KBM-7 (cell line): ENCODE data around the gene RBMXL2.

Experiments used
- DNase-seq: peaks from one replicate; pipeline ENCODE4 v3.0.0-alpha.2; 2015
- in situ Hi-C: fragments of 300-500 bp; cut with MboI; formaldehyde crosslinking; loops from 2 replicates; pipeline ENCODE4 v1.14.3; 2020; ENCODE audit warnings: low sequenced_read_pairs, low pct_unique_long_range_greater_than_20kb, mixed read lengths

The RBMXL2 gene

DNA sequence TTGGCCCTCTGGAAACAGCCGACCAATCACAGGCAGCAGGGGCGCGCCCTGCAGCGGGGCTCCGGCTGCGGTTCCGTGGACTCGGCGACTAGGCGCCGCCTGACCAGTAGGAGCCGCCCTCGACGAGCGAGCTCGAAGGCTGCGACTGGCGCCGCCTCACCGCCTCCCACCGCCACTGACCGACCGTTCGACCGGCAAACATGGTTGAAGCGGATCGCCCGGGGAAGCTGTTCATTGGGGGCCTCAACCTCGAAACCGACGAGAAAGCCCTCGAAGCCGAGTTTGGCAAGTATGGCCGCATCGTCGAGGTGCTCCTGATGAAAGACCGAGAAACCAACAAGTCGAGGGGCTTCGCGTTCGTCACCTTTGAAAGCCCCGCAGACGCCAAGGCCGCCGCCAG lies at the start of gene RBMXL2:
RBMXL2 (plus strand) TSS at position 78 of the 400 bp plus-strand sequence; CDS start at position 201, 123 bp downstream.
- DNase-seq, result no peak
- in situ Hi-C loops, result no loop called here

DNA sequence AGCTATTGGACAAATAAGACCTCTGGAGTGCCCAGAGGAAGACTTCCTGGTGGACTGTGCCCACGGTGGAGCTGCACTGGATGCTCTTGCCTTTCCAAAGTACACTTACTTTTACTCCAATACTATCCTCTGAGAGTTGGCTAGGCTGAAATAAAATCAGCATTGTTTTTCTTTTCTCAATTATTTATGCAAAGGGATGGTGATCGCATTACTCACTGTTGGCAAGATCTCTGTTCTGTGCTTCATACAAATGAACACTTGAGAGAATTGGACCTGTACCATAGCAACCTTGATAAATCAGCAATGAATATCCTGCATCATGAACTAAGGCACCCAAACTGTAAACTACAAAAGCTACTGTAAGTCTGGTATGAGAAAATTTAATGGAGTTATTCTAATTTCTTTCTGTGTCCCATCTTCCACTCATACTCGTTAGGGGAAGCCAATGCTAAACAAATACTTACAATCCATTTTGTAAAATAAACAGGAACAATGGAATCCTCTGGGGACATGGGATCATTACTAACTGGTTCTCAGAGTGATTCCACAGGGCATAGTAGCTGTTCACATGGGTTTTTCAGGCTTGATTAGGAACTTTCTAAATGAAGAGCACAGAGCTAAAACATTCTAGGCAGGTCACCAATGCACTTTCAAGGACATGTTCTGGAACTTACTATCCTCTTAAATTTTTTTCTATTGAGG lies 42.2 kb upstream of the RBMXL2 start:
- DNase-seq, result no peak
- in situ Hi-C loops, result no loop called here

DNA sequence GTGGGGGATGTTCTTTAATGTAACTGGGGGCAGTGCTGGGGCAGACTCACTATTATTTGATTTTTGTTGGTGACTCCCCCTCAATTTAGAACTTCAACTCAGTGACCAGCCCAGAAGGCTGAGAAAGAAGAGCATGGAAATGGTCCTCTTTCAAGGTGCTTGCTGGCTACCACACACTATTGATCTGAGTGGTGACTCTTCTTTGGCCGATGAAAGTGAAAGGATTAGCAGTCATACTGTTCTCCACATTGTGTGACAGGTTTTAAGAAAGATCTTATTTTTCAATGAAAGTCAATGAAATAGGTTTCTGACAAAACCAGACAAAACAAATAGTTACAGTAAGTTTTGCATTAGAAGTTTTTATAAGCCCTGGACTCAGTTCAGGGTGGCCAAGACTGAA lies 38.6 kb upstream of the RBMXL2 start:
- DNase-seq, result no peak
- in situ Hi-C loops, result no loop called here

DNA sequence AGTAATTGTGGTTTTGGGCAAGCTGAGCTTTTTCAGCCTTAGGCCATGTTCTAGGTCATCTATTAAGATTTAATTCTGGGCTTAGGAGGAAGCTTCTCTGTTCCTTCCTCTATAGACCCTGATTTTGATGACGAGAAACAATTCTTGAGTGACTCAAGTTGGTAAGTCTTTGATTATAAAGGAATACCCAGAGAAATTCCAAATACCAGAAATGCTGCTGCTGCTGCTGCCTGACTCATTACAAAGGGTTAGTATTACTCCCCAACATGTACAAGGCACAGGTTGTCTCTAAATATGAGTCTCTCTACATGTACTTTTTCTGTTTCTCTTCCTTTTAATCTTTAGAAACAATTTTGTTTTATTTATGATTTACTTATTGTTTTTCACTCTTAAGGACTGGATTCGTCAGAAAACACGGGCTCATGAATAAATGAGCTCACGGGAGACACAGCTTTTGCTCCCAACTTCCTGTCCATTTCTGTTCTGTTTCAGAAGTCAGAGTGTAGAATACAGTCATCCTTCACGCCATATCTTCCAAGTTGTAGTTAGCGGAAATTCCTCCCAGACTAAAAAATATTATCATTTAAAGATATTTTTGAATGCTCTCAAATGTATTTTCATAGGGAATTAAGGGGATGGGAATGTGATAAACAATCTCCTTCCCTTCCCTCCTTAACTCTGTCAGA lies 31.8 kb upstream of the RBMXL2 start:
- no peak for DNase-seq
- in situ Hi-C loops, result no loop called here

DNA sequence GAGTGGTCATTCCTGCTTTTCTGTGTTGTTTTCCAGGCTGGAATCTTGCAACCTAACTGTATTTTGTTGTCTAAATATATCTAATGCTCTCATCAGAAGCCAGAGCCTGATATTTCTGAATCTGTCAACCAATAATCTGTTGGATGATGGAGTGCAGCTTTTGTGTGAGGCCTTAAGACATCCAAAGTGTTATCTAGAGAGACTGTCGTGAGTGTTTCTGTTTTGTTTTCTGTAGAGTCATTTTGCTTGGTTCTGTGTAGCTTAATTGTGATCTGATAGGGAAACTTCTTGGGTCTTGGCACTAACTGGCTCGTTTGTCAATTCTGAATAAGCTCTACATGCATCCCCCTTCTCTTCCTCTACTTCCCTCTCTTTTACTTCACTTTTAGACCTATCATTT lies 31.2 kb upstream of the RBMXL2 start:
- DNase-seq, result no peak
- in situ Hi-C loops, result no loop called here

DNA sequence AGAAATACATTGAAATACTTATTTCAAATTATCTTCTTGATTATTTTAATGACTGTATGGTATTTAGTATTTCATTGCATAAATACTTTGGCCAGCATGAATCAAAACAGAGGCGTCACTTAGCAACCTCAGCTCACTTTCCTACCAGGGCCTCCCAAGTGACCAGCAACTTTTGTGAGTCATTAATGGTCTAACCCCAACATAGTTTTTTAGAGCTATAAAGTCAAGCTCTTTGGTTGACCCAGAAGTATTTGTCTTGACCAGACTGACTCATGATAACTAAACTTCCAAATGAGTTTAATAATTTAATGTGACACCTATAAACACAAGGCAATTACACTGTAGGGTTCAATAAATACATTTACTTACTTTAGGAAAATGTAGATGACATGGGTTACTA lies 27.9 kb upstream of the RBMXL2 start:
- no peak for DNase-seq
- in situ Hi-C loops, result no loop called here

DNA sequence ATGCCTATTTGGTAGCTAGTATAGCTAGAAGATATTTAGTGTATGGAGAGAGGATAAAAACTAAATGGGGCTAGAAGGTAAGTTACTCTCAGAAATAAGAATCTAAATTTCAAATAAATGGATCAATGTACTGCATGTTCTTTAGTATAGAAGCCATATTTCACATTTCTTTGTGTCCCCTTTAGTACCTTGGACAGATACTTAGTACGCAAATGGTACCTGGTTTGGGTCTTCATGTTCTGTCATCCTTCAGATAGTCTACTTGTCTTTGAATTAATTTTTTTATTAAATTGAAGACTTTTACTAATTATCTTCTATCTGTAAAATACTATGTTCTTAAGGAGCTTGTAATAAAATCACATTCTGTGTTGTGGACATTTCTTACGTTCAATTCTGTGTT lies 26.3 kb upstream of the RBMXL2 start:
- DNase-seq, result no peak
- in situ Hi-C loops, result no loop called here

DNA sequence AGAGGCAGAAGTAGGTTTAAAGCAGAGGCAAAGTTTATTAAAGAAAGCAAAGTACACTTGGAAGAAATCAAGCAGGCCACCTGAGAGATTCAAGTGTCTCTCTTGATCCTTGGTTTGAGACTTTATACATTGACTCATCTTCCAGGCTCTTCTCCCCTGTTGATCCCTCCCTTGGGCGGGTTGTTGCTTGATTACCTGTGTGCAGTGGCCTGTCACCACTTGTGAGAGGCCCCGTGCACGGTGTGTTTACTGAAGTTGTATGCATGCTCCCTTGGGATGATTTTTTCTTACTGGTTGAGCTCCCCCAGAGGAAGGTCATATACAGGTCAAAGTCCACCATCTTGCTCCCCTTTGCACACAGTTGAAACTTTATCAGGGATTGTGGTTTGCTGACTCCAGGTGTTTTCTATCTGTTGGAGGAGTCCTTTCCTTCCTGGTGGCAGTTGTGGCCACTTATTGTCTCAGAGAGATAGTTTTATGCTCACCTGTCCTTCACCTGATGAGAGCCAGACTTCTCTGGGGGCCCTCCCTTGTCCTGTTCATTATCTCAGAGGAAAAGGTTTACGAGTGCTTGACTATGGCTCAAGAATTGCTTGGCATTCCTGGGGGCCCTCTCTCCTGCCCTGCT lies 16.3 kb upstream of the RBMXL2 start:
- DNase-seq, result no peak
- in situ Hi-C loops, result no loop called here

DNA sequence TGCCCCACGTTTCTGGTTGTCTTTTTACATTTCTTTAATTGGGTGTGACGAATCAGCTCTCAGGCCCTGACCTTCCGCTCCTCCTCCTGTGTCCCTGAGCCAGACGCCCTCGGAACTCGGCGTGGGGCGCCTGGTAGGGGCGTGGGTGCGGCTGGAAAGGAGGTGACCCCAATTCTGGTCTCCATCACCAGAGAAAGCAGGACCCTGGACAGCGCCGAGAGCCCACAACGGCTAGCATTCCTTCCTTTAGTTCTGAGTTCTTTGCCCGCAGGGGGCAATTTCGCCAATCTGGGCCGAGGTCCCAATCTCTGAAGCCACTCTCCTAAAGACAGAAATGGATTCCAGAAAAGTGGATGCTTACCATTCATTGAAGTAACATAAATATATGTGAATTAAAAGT lies 11.7 kb upstream of the RBMXL2 start:
- in situ Hi-C loops, result no loop called here
- no peak for DNase-seq

DNA sequence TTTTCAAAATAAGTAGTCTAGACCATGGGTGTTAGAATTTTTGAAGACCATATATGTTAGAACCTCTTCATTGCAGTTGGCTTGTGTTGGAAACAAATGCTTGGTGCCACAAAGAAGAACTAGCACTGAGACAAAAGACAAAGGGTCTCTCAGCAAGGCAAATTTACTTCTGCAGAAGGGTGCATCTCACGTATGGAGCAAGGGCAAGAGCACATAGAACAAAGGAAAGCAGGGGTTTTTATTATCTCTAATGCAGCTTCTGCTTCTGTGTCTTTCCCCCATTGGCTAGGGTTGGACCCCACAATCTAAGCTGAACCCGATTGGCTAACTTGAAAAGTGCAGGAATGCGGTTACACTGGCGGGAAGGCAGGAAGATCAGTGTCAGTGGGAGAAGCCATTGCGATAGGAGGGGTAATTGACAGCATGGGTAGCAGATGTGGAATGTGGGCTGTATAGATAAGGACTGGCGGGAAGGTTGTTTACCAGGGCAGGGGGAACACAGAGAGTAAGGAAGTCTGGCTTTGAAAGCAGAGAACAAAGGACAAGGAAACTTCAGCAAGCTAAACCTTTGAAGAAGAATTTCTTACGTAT lies 9.2 kb upstream of the RBMXL2 start:
- in situ Hi-C loops, result no loop called here
- DNase-seq, result no peak

DNA sequence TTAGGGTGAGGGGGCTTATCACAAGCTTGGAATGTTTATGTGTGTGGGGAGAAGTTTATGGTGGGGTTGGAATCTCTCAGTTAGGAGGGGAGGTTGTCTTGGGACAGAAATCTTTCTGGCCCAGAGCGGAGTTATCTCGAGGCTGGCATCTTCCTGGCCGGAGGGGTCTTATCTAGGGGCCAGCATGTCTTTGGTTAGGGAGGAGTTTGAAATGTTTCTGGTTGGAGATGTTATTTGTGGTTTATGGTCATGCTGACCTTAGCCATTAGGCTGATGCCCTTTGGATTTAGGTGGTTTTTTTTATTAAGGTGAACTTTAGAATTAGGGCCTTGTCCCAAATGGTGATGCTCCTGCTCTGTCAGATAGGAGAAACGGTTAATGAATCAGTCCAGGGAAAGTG lies 7.9 kb upstream of the RBMXL2 start:
- no peak for DNase-seq
- in situ Hi-C loops, result no loop called here

DNA sequence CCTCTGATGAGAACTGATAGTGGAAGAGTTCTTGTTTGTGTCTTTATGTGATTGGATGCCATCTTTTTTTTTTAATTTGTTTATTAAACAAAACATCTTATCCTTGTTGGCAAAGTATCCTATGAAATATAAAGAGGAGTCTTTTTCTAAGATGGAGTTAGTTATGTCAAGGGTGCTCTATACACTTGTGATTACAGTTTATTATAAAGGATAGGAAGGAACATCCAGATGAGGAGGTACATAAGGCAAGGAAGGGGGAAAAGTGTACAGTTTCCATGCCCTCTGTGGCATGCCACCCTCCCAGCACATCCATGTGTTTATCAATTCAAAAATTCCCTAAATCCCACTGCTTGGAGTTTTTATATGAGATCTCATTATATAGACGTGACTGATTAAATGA lies 7.4 kb upstream of the RBMXL2 start:
- in situ Hi-C loops, result no loop called here
- DNase-seq, result no peak

DNA sequence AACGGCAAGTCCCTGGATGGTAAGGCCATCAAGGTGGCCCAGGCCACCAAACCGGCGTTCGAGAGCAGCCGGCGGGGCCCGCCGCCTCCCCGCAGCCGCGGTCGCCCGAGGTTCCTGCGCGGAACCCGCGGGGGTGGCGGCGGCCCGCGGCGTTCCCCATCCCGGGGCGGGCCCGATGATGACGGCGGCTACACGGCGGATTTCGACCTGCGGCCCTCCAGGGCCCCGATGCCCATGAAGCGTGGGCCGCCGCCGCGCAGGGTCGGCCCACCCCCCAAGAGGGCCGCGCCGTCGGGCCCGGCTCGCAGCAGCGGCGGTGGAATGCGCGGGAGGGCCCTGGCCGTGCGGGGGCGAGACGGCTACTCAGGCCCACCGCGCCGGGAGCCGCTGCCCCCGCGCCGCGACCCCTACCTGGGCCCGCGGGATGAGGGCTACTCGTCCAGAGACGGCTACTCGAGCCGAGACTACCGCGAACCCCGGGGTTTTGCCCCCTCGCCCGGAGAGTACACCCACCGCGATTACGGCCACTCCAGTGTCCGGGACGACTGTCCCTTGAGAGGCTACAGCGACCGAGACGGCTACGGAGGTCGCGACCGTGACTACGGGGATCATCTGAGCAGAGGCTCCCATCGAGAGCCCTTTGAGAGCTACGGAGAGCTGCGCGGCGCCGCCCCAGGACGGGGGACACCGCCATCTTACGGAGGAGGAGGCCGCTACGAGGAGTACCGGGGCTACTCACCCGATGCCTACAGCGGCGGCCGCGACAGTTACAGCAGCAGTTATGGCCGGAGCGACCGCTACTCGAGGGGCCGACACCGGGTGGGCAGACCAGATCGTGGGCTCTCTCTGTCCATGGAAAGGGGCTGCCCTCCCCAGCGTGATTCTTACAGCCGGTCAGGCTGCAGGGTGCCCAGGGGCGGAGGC lies 792 bp downstream of the RBMXL2 start:
- in situ Hi-C loops, result no loop called here
- no peak for DNase-seq

DNA sequence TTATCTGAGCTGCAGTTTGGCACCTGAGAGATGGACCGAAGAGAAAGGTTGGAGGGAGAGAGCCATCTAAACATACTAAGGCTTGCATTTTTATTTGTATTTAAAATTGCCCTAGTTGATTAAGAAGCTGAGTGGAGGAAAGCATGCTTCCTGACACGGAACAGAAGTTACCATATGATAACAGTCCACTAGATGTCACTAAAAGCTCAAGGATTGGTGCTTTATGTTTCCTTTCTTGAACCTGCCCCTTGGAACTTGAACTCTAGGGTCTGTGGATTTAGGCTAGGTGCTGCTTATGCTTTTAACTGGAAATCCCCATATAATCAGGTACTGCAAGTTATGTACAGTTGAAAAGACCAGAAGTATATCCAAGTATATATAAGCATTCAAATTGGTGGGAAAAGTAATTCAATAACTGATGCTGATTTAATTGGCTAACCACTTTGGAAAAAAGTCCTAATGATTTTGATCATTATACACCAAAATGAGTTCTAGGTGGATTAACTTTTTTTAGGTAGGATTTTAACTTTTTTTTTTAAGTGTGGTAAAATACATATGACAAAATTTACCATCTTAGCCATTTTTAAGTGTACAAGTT lies 9.5 kb downstream of the RBMXL2 start:
- in situ Hi-C loops, result no loop called here
- DNase-seq, result peak; percentile 79

DNA sequence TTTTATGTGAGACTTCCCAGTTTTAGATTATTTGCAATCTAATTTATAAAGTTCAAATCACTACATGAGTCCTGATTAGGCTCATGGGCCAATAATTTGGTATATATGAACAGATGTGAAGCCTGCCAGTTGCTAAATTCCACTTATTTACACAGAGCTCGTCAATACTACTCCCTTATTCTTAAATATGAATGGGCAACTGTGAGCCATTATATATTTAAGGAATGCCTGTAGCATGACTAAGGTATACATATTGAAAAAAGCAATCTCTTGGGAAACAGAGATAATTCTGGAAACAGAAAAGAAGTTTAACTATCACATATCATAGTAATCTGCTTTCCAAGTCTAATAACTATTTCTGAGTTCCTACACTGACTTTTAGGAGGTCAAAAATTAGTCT lies 27.0 kb downstream of the RBMXL2 start:
- no peak for DNase-seq
- in situ Hi-C loops, result loop anchor here (25.0 kb wide), 1 partner anchor 547 kb away; the partner anchor contains the start of gene CYB5R2

DNA sequence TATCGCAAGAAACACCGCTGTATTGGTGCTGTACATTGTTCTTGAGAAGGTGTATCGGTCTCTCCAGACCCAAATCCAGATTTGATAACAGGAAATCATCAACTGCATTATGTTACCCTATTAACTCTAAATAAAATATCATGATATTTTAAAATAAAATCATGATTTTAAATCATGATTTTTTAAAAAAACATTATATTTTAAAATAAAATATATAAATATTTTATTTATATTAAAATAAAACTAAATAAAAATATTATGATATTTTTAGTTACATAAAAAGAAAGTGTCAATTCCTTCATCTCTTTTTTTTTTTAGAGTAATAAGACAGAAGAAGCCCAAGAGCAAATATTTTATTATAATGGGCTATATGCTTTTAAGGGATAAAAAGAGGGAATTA lies 27.6 kb downstream of the RBMXL2 start:
- in situ Hi-C loops, result loop anchor here (25.0 kb wide), 1 partner anchor 546 kb away; the partner anchor contains the start of gene CYB5R2

DNA sequence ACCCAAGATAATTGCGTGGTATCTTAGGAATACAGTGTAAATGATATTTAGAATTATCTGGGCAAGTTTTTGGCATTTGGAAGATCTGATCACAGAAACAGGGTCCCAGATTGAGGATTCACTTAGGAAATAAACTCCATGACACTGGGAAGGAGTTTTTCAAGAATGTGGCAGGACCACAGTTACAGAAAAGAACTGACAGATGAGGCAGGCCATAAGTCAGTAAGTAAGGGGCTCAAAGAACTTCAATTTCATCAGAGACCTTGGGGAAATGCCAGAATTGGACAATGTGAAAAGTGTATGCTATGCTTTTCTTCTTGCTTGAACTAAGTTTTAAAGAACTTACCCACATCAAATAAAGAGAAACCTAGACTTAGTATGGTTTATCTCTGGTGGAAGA lies 49.3 kb downstream of the RBMXL2 start:
- in situ Hi-C loops, result no loop called here
- no peak for DNase-seq

More for the DNA sequence above, 27.6 kb downstream of the RBMXL2 start:
- no peak for DNase-seq
